ENCODE results near the gene LGALS3BP. TPM values are rescaled to one million over a fixed set of nuclear protein-coding genes. Genes with fewer than 3 reads are reported as not detected.
A peak's percentile ranks its signal among the peaks of the same experiment; 100 is the strongest.

Gene LGALS3BP
- total RNA-seq, 4 donors from 2014 or later: 202 to 2,181 (median 1,427) TPM

- no peak overlapping the region for H3K27ac ChIP-seq
- no peak for DNase-seq
- H3K4me1 ChIP-seq: peaks cover 0 to 30% (median 0%) of the 10 kb centered on the region in 4 donors
- H3K27me3 ChIP-seq: no peaks in the 10 kb centered on the region
- H3K9me3 ChIP-seq: no peaks in the 10 kb centered on the region
- H3K36me3 ChIP-seq: peaks cover 0 to 3% (median 0%) of the 10 kb centered on the region in 3 donors
- no peak overlapping the region for H3K4me3 ChIP-seq
- TF ChIP-seq CTCF (IDR thresholded peaks at IDR 0.05): no peak
- no peak for TF ChIP-seq POLR2A (IDR thresholded peaks at IDR 0.05)
Measured at GRCh38 chr17:78985395-78985794, 5.7 kb upstream of the LGALS3BP start.

- H3K9me3 ChIP-seq: no peaks in the 10 kb centered on the region
- no peak overlapping the region for H3K4me3 ChIP-seq
- no peaks in the 10 kb centered on the region for H3K36me3 ChIP-seq
- H3K4me1 ChIP-seq: peaks cover 0 to 48% (median 8%) of the 10 kb centered on the region in 4 donors
- H3K27me3 ChIP-seq: no peaks in the 10 kb centered on the region
- TF ChIP-seq CTCF (IDR thresholded peaks at IDR 0.05): no peak
- no peak for TF ChIP-seq POLR2A (IDR thresholded peaks at IDR 0.05)
- H3K27ac ChIP-seq: peak overlapping the region in 1 of 4 donors; percentile 83
- no peak for DNase-seq
Measured at GRCh38 chr17:78981010-78981888, 1.5 kb upstream of the LGALS3BP start.

- no peak for DNase-seq
- Histone ChIP-seq H3K36me3 (no peaks in the 10 kb centered on the region), H3K27me3 (no peaks in the 10 kb centered on the region), H3K4me1 (peaks cover 0 to 48% (median 13%) of the 10 kb centered on the region in 4 donors), H3K9me3 (no peaks in the 10 kb centered on the region), H3K4me3 (no peak overlapping the region), H3K27ac (peak overlapping the region; percentile 56 to 83 (median 78))
- no peak for TF ChIP-seq POLR2A (IDR thresholded peaks at IDR 0.05)
- TF ChIP-seq CTCF (IDR thresholded peaks at IDR 0.05): no peak
Measured at GRCh38 chr17:78980624-78980972, 875 bp upstream of the LGALS3BP start.

- TF ChIP-seq POLR2A (IDR thresholded peaks at IDR 0.05): no peak
- TF ChIP-seq CTCF (IDR thresholded peaks at IDR 0.05): peak in 3 of 6 experiments; percentile 19 to 28 (median 20)
- no peaks in the 10 kb centered on the region for H3K9me3 ChIP-seq
- H3K27me3 ChIP-seq: no peaks in the 10 kb centered on the region
- H3K4me1 ChIP-seq: peaks cover 0 to 54% (median 13%) of the 10 kb centered on the region in 4 donors
- no peaks in the 10 kb centered on the region for H3K36me3 ChIP-seq
- DNase-seq: no peak
- H3K4me3 ChIP-seq: peak overlapping the region in 3 of 4 donors; percentile 31 to 60 (median 52)
- peak overlapping the region; percentile 20 to 83 (median 78) for H3K27ac ChIP-seq
Measured at GRCh38 chr17:78977997-78978973, 1.4 kb downstream of the LGALS3BP start.

- no peak for DNase-seq
- TF ChIP-seq POLR2A (IDR thresholded peaks at IDR 0.05) (no peak), CTCF (IDR thresholded peaks at IDR 0.05) (no peak)
- Histone ChIP-seq H3K4me3 (peak overlapping the region in 2 of 4 donors; percentile 52 to 60), H3K4me1 (peaks cover 0 to 54% (median 13%) of the 10 kb centered on the region in 4 donors), H3K36me3 (peaks cover 0 to 2% (median 0%) of the 10 kb centered on the region in 3 donors), H3K27me3 (no peaks in the 10 kb centered on the region), H3K27ac (peak overlapping the region in 2 of 4 donors; percentile 78 to 83), H3K9me3 (no peaks in the 10 kb centered on the region)
Measured at GRCh38 chr17:78977681-78977943, 2.1 kb downstream of the LGALS3BP start.

All from Peyer's patch (tissue), 4 donors.